Cardiac septum (tissue), 1 donor: ENCODE data around the gene FUOM. TPM values are rescaled to one million over a fixed set of nuclear protein-coding genes. Genes with fewer than 3 reads are reported as not detected.
"Not testable (repeated sequence)": the region's sequence is repeated elsewhere in the genome, so short reads cannot be mapped to it uniquely, and the experiment has no call there.

ENCODE experiments used
- DNase-seq: peaks from one replicate; pipeline ENCODE4 v3.0.0-alpha.2; 2020; ENCODE audit warnings: low spot score
- intact Hi-C: fragments of 100-400 bp; cut with DNase I; formaldehyde crosslinking; loops from one replicate; pipeline ENCODE4 v1.14.0; 2022
- total RNA-seq: library from RNA; stranded (reverse); fragmentation: NEBNext Ultra II Directional; extraction: Animal tissue kit (Norgen Biotek cat#: 25700); gene quantifications from one replicate; pipeline ENCODE4 v1.2.1, GENCODE V29; 2021
- donor health status: DM: no; HTN: no; CAD: no.

The FUOM gene
- total RNA-seq, 1 donor from 2014 or later: 6.1 TPM

DNA sequence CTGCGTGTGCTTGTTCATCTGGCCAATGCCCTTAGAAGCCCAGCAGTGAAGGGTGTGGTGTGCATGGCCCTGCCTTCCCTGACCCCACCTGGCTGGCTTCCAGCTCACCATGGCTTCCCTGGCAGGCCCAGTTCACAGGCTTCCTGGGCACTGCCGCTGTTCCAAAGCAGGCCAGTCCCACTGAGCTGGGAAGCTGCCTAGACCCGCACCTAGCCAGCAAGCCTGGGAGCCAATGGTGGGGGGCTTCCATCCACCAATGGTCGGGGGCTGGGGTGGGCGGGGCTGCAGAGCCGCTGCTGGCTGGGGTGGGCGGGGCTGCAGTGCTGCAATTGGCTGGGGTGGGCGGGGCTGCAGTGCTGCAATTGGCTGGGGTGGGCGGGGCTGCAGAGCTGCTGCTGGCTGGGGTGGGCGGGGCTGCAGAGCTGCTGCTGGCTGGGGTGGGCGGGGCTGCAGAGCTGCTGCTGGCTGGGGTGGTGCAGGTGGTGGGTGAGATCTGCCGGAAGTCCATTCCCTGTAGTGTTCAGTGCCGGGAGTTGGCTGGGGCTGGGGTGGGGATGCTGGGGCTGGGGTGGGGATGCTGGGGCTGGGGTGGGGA is 33.5 kb downstream of the FUOM start:
- intact Hi-C loops: no loop called here
- DNase-seq: no peak

GRCh38 chr10:133322064-133322709 is 35.6 kb downstream of the FUOM start:
- intact Hi-C loops, DNase-seq: not testable (repeated sequence)

- intact Hi-C loops, DNase-seq: not testable (repeated sequence)
Measured at GRCh38 chr10:133320852-133321422, 36.9 kb downstream of the FUOM start.

GRCh38 chr10:133318494-133319127 is 39.2 kb downstream of the FUOM start:
- intact Hi-C loops: loop anchor here (10.0 kb wide), 1 partner anchor 484 kb away; no protein-coding TSS in a partner anchor
- no peak for DNase-seq

GRCh38 chr10:133316732-133317131 is 41.1 kb downstream of the FUOM start:
- no peak for DNase-seq
- intact Hi-C loops: loop anchor here (10.0 kb wide), 1 partner anchor 482 kb away; no protein-coding TSS in a partner anchor

DNA sequence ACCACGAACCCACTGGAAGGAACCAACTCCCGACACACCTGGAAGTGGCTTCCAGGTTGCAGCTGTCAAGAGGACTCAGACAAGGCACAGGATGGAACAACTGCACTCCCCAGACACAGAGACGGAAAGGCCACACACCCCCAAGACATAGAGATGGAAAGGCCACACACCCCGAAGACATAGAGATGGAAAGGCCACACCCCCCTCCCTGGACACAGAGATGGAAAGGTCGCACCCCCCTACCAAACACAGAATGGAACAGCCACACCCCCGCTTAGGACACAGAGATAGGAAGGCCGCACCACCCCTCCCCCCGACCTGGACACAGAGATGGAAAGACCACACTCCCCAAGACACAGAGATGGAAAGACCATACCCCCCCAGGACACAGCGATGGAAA is 41.6 kb downstream of the FUOM start:
- peak; percentile 31 for DNase-seq
- intact Hi-C loops: loop anchor here (10.0 kb wide), 1 partner anchor 481 kb away; no protein-coding TSS in a partner anchor

- intact Hi-C loops: loop anchor here (10.0 kb wide), 1 partner anchor 481 kb away; no protein-coding TSS in a partner anchor
- no peak for DNase-seq
Measured at GRCh38 chr10:133315847-133316246, 42.0 kb downstream of the FUOM start.

- DNase-seq: no peak
- intact Hi-C loops: loop anchor here (10.0 kb wide), 1 partner anchor 480 kb away; no protein-coding TSS in a partner anchor
Measured at GRCh38 chr10:133314911-133315310, 42.9 kb downstream of the FUOM start.

GRCh38 chr10:133313192-133313591 is 44.6 kb downstream of the FUOM start:
- intact Hi-C loops: loop anchor here (10.0 kb wide), 1 partner anchor 478 kb away; no protein-coding TSS in a partner anchor
- no peak for DNase-seq

GRCh38 chr10:133312769-133313145 is 45.1 kb downstream of the FUOM start:
- DNase-seq: no peak
- intact Hi-C loops: loop anchor here (10.0 kb wide), 1 partner anchor 478 kb away; no protein-coding TSS in a partner anchor

DNA sequence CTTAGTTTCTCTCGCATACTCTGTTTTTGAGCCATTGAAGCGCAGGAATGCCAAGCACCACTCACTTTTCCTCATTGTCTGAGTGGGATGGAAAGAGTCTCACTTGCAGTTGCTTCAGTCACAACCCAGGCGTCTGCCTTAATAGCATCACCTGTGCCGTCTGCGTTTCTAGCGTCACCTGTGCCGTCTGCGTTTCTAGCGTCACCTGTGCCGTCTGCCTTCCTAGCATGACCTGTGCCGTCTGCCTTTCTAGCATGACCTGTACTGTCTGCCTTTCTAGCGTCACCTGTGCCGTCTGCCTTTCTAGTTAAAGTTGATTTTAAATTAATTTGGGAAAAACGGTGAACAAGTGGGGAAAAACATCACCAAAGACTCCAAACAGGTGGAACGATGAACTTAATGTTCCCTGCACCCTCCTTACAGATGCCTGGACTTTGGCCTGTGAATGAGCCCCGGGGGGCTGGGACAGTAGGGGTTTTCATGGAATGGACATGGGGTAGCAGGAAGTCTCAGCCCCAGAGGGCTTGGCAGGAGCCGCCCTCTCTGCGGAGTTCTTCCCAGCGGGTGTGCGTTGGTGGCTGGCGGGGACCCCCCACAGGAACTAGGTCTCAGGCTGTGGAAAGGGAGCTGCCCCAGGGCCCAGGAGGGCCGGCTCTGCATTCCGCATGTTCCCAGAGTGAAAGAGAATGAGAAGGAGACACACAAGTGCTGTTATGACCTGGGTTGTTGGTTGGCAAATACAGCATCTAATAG is 45.6 kb downstream of the FUOM start:
- DNase-seq: no peak
- intact Hi-C loops: loop anchor here (10.0 kb wide), 1 partner anchor 477 kb away; no protein-coding TSS in a partner anchor

DNA sequence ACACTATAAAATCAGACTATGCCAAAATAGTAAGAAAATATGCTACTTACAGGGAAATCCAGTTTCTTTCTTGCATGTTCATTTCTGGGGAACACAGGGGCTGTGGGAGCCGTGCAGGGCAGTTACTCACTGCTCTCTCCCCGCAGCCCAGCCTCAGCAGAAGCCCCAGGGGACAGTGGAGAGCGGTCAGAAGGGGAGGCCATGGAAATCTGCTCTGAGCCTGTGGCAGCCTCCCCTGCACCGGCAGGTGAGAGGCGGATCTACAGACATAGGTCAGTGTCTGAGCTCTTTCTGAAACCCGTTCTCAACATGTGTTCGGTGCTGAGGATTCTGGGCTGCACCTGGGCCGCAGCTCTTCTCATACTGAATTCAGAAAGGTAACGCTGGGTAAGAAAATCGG is 46.2 kb downstream of the FUOM start:
- intact Hi-C loops: loop anchor here (10.0 kb wide), 1 partner anchor 477 kb away; no protein-coding TSS in a partner anchor

GRCh38 chr10:133310789-133311188 is 47.0 kb downstream of the FUOM start:
- no peak for DNase-seq
- intact Hi-C loops: loop anchor here (10.0 kb wide), 1 partner anchor 476 kb away; no protein-coding TSS in a partner anchor

More for the DNA sequence above, 46.2 kb downstream of the FUOM start:
- DNase-seq: no peak

DNA sequence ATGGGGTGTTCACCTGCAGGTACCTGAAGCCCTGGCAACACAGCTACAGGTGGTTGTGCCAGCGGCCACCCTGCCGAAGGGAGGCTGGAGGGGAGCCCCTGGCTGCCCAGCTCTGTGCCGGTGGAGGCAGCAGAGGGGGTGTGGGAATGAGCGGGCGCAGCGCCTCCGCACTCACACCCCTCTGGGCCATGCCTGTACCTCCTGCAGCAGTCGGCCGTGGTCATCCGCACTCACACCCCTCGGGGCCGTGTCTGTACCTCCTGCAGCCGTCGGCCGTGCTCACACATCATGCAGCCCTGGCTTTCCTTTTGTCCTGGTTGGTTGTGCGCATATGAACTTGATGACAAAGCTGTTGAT is 47.4 kb downstream of the FUOM start:
- DNase-seq: no peak
- intact Hi-C loops: loop anchor here (10.0 kb wide), 1 partner anchor 476 kb away; no protein-coding TSS in a partner anchor

GRCh38 chr10:133309720-133310398 is 48.0 kb downstream of the FUOM start:
- intact Hi-C loops: loop anchor here (5.0 to 10.0 kb wide), 3 partner anchors 48 to 475 kb away; partner anchors contain the start of gene ECHS1
- DNase-seq: no peak

DNA sequence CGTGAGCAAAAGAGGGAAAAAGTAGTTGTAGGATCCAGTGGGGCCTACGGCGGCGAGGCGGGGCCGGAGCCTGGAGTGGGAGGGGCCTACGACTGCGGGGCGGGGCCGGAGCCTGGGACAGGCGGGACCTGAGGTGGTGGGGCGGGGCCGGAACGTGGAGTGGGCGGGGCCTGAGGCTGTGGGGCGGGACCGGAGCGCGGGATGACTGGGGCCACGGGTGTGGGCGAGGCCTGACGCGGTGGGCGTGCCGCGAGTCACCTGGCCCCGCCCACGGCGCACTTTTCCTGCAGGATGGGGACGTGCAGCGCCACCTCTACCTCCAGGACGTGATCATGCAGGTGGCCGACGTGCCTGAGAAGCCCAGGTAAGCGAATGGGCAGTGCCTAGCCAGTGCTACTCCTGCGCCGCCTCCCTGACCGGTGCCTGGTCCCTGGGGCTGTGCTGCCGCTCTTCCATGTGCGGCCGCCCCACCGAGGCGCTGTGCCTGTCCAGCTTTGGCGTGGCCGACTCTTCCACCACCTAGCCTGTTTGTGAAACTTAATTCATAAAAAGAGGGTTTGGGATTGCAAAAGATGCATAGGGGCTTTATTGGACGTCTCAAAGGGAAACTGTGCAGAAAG is 48.6 kb downstream of the FUOM start:
- intact Hi-C loops: loop anchor here (5.0 kb wide), 2 partner anchors 47 to 63 kb away; partner anchors contain the start of gene ECHS1
- DNase-seq: peak; percentile 98

GRCh38 chr10:133308421-133309099 is 49.3 kb downstream of the FUOM start, which contains the start of the genes TUBGCP2 and ZNF511:
Gene TUBGCP2 (minus strand): TSS chr10:133308872. CDS start chr10:133302941, 5,931 bp downstream.
Gene ZNF511 (plus strand): TSS chr10:133308914. CDS start chr10:133308944, 30 bp downstream.
- intact Hi-C loops: loop anchor here (5.0 kb wide), 2 partner anchors 46 to 64 kb away; partner anchors contain the start of gene ECHS1
- peak; percentile 93 for DNase-seq
